SK-N-SH (cell line): Measurements from ENCODE around the gene BIRC7. TPM values are rescaled to one million over a fixed set of nuclear protein-coding genes. Genes with fewer than 3 reads are reported as not detected.
A peak's percentile ranks its signal among the peaks of the same experiment; 100 is the strongest.

Source experiments
- CTCF ChIA-PET: fragments of 300-600, 350-600 bp; formaldehyde crosslinking; extraction: SDS; loops from one replicate; lab custom pipeline; 2021; lab: Yijun Ruan, JAX
- POLR2A ChIA-PET: fragments of 350-600 bp; sonication (Branson Sonifier 250); formaldehyde crosslinking; extraction: SDS; loops from one replicate; lab custom pipeline; 2020; ENCODE audit warnings: antibody characterized with exemption, inconsistent platforms; lab: Yijun Ruan, JAX
- DNase-seq: peaks from one replicate; pipeline ENCODE4 v3.0.0; 2012
- H2AFZ ChIP-seq: fragments of 200-600 bp; sonication (generic); 2 replicates; pipeline ENCODE4 v1.8.1; 2016; ENCODE audit warnings: antibody characterized with exemption, mild to moderate bottlenecking, low read depth
- H3F3A ChIP-seq: fragments of 200-600 bp; sonication (generic); replicated peaks from 2 replicates; pipeline ENCODE3; 2016; ENCODE audit warnings: antibody characterized with exemption, mild to moderate bottlenecking; ENCODE audit not compliant: insufficient read depth
- H3K27ac ChIP-seq, 2 experiments: fragments of 200-500 bp in 1 of 2; fragments of 200-600 bp in 1 of 2; sonication (Bioruptor generic) in 1 of 2; sonication (generic), shearing (Covaris generic) in 1 of 2; 2 replicates each; pipeline versions ENCODE4 v1.5.1 to v1.6.1; 2014 to 2016; ENCODE audit warnings: low read depth in 2 of 2, inconsistent platforms in 1 of 2, low read length in 1 of 2, mild to moderate bottlenecking in 1 of 2, mixed read lengths in 1 of 2
- H3K27me3 ChIP-seq: fragments of 200-600 bp; sonication (generic), shearing (Covaris generic); 2 replicates; pipeline ENCODE4 v1.6.1; 2016; ENCODE audit warnings: mixed run types; ENCODE audit not compliant: insufficient read depth
- H3K36me3 ChIP-seq, 2 experiments: fragments of 200-500 bp in 1 of 2; fragments of 200-600 bp in 1 of 2; sonication (Bioruptor generic) in 1 of 2; sonication (generic) in 1 of 2; replicated peaks in 1 of 2; 2 replicates each; pipeline versions ENCODE3 to v1.5.1; 2014 to 2016; ENCODE audit warnings: low read length in 1 of 2, mild to moderate bottlenecking in 1 of 2; ENCODE audit not compliant: insufficient read depth in 2 of 2, control insufficient read depth in 1 of 2
- H3K4me1 ChIP-seq, 2 experiments: fragments of 200-500 bp in 1 of 2; fragments of 200-600 bp in 1 of 2; sonication (Bioruptor generic) in 1 of 2; sonication (generic), shearing (Covaris generic) in 1 of 2; 2 replicates each; pipeline versions ENCODE4 v1.5.1 to v1.6.1; 2014 to 2016; ENCODE audit warnings: low read depth in 1 of 2, low read length in 1 of 2, mixed run types in 1 of 2; ENCODE audit not compliant: insufficient read depth in 2 of 2, control insufficient read depth in 1 of 2
- H3K4me2 ChIP-seq: fragments of 200-600 bp; sonication (generic), shearing (Covaris generic); 2 replicates; pipeline ENCODE4 v1.6.1; 2017; ENCODE audit warnings: mixed run types
- H3K4me3 ChIP-seq, 2 experiments: fragments of 200-500 bp in 1 of 2; fragments of 200-600 bp in 1 of 2; sonication (Bioruptor generic) in 1 of 2; sonication (generic), shearing (Covaris generic) in 1 of 2; 2 replicates each; pipeline versions ENCODE4 v1.5.1 to v1.8.1; 2014 to 2016; ENCODE audit warnings: low read depth in 2 of 2, inconsistent platforms in 1 of 2, low read length in 1 of 2, mild to moderate bottlenecking in 1 of 2, mixed read lengths in 1 of 2, moderate library complexity in 1 of 2
- H3K79me2 ChIP-seq: fragments of 200-600 bp; sonication (generic); 2 replicates; pipeline ENCODE4 v1.8.1; 2017; ENCODE audit warnings: mild to moderate bottlenecking; ENCODE audit not compliant: insufficient read depth
- H3K9ac ChIP-seq: fragments of 200-600 bp; sonication (generic); 2 replicates; pipeline ENCODE4 v1.6.1; 2017; ENCODE audit warnings: mixed run types
- H3K9me2 ChIP-seq: fragments of 200-600 bp; sonication (generic); 2 replicates; pipeline ENCODE4 v1.6.1; 2017; ENCODE audit warnings: mixed run types
- H3K9me3 ChIP-seq: fragments of 200-600 bp; sonication (generic); 2 replicates; pipeline ENCODE4 v1.6.1; 2017; ENCODE audit warnings: mixed run types, mild to moderate bottlenecking, moderate library complexity
- H4K20me1 ChIP-seq: fragments of 200-600 bp; sonication (generic); 2 replicates; pipeline ENCODE4 v1.6.1; 2017; ENCODE audit warnings: mild to moderate bottlenecking, mixed run types; ENCODE audit not compliant: insufficient read depth
- CTCF ChIP-seq: fragments of 200-600 bp; sonication (generic); IDR thresholded peaks from 2 replicates; pipeline ENCODE4 v1.6.1; 2017; ENCODE audit warnings: antibody characterized with exemption, mild to moderate bottlenecking, moderate library complexity
- ELF1 ChIP-seq: IDR thresholded peaks from 2 replicates; pipeline ENCODE4 v1.4.0; 2012
- FOSL2 ChIP-seq: IDR thresholded peaks from 2 replicates; pipeline ENCODE4 v1.4.0; 2012; ENCODE audit warnings: low read depth, mild to moderate bottlenecking, moderate library complexity, borderline replicate concordance
- FOXM1 ChIP-seq: IDR thresholded peaks from 2 replicates; pipeline ENCODE4 v1.4.0; 2012; ENCODE audit warnings: low read depth, mild to moderate bottlenecking
- MEF2A ChIP-seq: IDR thresholded peaks from 2 replicates; pipeline ENCODE4 v1.4.0; 2012; ENCODE audit warnings: low read depth, borderline replicate concordance
- MXI1 ChIP-seq: IDR thresholded peaks from 2 replicates; pipeline ENCODE4 v1.6.1; 2012; ENCODE audit warnings: mild to moderate bottlenecking, low read depth, low read length, improper control_type of control experiment
- PBX3 ChIP-seq: IDR thresholded peaks from 2 replicates; pipeline ENCODE4; 2012
- RCOR1 ChIP-seq: fragments of 150-350 bp; IDR thresholded peaks from 2 replicates; pipeline ENCODE4 v1.6.1; 2017; ENCODE audit warnings: antibody characterized with exemption, low read length
- REST ChIP-seq: IDR thresholded peaks from 2 replicates; pipeline ENCODE4 v1.6.1; 2012; ENCODE audit warnings: mild to moderate bottlenecking, low read depth, low read length, moderate library complexity
- SIN3A ChIP-seq: IDR thresholded peaks from 2 replicates; pipeline ENCODE4 v1.6.1; 2012; ENCODE audit warnings: low read depth, mild to moderate bottlenecking, low read length, moderate library complexity, borderline replicate concordance
- SMC3 ChIP-seq: IDR thresholded peaks from 2 replicates; pipeline ENCODE4 v1.6.1; 2012; ENCODE audit warnings: low read depth, low read length, improper control_type of control experiment
- USF1 ChIP-seq: IDR thresholded peaks from 2 replicates; pipeline ENCODE4 v1.4.0; 2012; ENCODE audit warnings: low read depth, borderline replicate concordance
- USF2 ChIP-seq: fragments of 150-350 bp; IDR thresholded peaks from 2 replicates; pipeline ENCODE4 v1.6.1; 2017; ENCODE audit warnings: antibody characterized with exemption, low read length, low read depth, borderline replicate concordance
- YY1 ChIP-seq: IDR thresholded peaks from 2 replicates; pipeline ENCODE4 v1.4.0; 2012; ENCODE audit warnings: low read depth, mild to moderate bottlenecking
- WGBS: methylation state at CpG from one replicate; pipeline ENCODE4 v1.1.6; 2017; ENCODE audit warnings: low lambda C conversion rate; 5-methylcytosine and 5-hydroxymethylcytosine counted together
- polyA plus RNA-seq, 3 experiments: library from polyadenylated mRNA; depleted of rRNA; stranded (reverse); fragments of >200 nt; gene quantifications; 2 replicates each; pipeline ENCODE4 v1.2.3, GENCODE V29; 2012

BIRC7 gene
- polyA plus RNA-seq, 1 of the 3 experiments (the other 2 are of a cell fraction), result not detected

GRCh38 chr20:63216041-63216848, 19.5 kb upstream of the BIRC7 start, which contains the start of gene YTHDF1 (continued):
- TF ChIP-seq FOXM1, result no peak
- peak; percentile 70; the same call in 1 of the 2 replicates for TF ChIP-seq USF2
- TF ChIP-seq SMC3, result no peak
- peak; percentile 96 for TF ChIP-seq USF1
- TF ChIP-seq FOSL2, result no peak
- no peak for TF ChIP-seq MEF2A
- no peak for TF ChIP-seq ELF1
- peak; percentile 70; the same call in 1 of the 2 replicates for TF ChIP-seq YY1
- TF ChIP-seq RCOR1, result no peak
- peak; percentile 100 for TF ChIP-seq MXI1
- TF ChIP-seq SIN3A, result no peak
- TF ChIP-seq, all 33 proteins: peak for 10

- Histone ChIP-seq H3K27me3 (0 out of 2 replicates have a peak, but pooled peaks cover under 1% of the 10 kb centered on the region), H3K79me2 (peaks cover 38% of the 10 kb centered on the region), H3K9me2 (no peaks in the 10 kb centered on the region), H3K36me3 (peaks cover 22 to 25% of the 10 kb centered on the region in 2 experiments), H3K4me1 (peaks cover 10 to 21% of the 10 kb centered on the region in 2 experiments; a peak in 3 of 4 replicates), H3F3A (no peaks in the 10 kb centered on the region), H4K20me1 (peaks cover 31% of the 10 kb centered on the region), H3K4me3 (peak overlapping the region; percentile 58 to 68), H3K9me3 (no peaks in the 10 kb centered on the region), H3K9ac (peak overlapping the region; percentile 70; the same call in 1 of the 2 replicates), H3K4me2 (peak overlapping the region; percentile 100), H2AFZ (peak overlapping the region; percentile 94), H3K27ac (peak overlapping the region in 1 of 2 experiments; percentile 87; a peak in 1 of 4 replicates)
- no peak for DNase-seq
- WGBS, result 84% methylated on average over 11 of the region's 13 CpGs
- TF ChIP-seq FOSL2, result no peak
- TF ChIP-seq CTCF, result no peak
- no peak for TF ChIP-seq USF1
- TF ChIP-seq REST, result no peak
- TF ChIP-seq ELF1, result no peak
- TF ChIP-seq FOXM1, result no peak
- TF ChIP-seq PBX3, result no peak
- ChIA-PET CTCF (interaction anchor here (1.1 to 6.8 kb wide), 4 partner anchors 7 to 165 kb away, joined by 3 to 52 read pairs (median 5); no protein-coding TSS in a partner anchor), POLR2A (no interaction called here)
Observed at GRCh38 chr20:63216849-63217471, 18.7 kb upstream of the BIRC7 start.
